ENCODE data around the gene LKAAEAR1. TPM values are rescaled to one million over a fixed set of nuclear protein-coding genes. Genes with fewer than 3 reads are reported as not detected.
A peak's percentile ranks its signal among the peaks of the same experiment; 100 is the strongest.

The LKAAEAR1 gene
- total and polyA plus RNA-seq, 2 of the 4 experiments (the other 2 are of a cell fraction): 0.21 TPM; not detected in 1

- no peaks in the 10 kb centered on the region for H3K4me1 ChIP-seq (ENCODE audit: control insufficient read depth, insufficient read depth, low read length)
- H3K9me1 ChIP-seq (ENCODE audit: insufficient read depth, low read length): no peaks in the 10 kb centered on the region
- no peak overlapping the region for H3K18ac ChIP-seq (ENCODE audit: low read depth, low read length)
- no peak overlapping the region for H3K4me2 ChIP-seq (ENCODE audit: low read depth, low read length)
- ChIA-PET POLR2A (ENCODE audit: unreplicated experiment) (no interaction called here), CTCF (no interaction called here)
- no peak overlapping the region for H2BK5ac ChIP-seq (ENCODE audit: low read depth, low read length, poor library complexity, severe bottlenecking)
- no peak overlapping the region for H4K5ac ChIP-seq (ENCODE audit: low read depth, low read length)
- no peak overlapping the region for H3K4me3 ChIP-seq (ENCODE audit: insufficient read depth, low read depth, low read length)
- DNase-seq (no peak), ATAC-seq (ENCODE audit: low read depth) (peak; percentile 78)
- H3K9me3 ChIP-seq (ENCODE audit: control insufficient read depth, insufficient read depth, low read length): no peaks in the 10 kb centered on the region
- no TSS peak for BruUV-seq (replicated peaks)
- intact Hi-C loops (cut with micrococcal nuclease): no loop called here
- H2AK9ac ChIP-seq (replicated peaks; ENCODE audit: low read depth, low read length, poor library complexity): no peak overlapping the region
- no peak overlapping the region for H2BK20ac ChIP-seq (ENCODE audit: low read depth, low read length)
- no peak overlapping the region for H3K14ac ChIP-seq (replicated peaks; ENCODE audit: low read depth, low read length)
- H4K8ac ChIP-seq (ENCODE audit: low read depth in 2 of 2, low read length in 2 of 2): no peak overlapping the region
- in situ Hi-C loops (cut with MboI; ENCODE audit: low sequenced_read_pairs): no loop called here
- no peaks in the 10 kb centered on the region for H3K36me3 ChIP-seq (ENCODE audit: control insufficient read depth, insufficient read depth, low read length)
- H2AK5ac ChIP-seq (ENCODE audit: low read depth, low read length): no peak overlapping the region
- H2BK120ac ChIP-seq (ENCODE audit: low read depth, low read length): no peak overlapping the region
- H2AFZ ChIP-seq (replicated peaks; ENCODE audit: low read length, poor library complexity): no peak overlapping the region
- H2BK15ac ChIP-seq (ENCODE audit: low read depth, low read length): no peak overlapping the region
- no peak overlapping the region for H3K4ac ChIP-seq (ENCODE audit: low read depth, low read length)
- 79% methylated on average over 4 of the region's 4 CpGs; no CpG with 5 or more reads in 1 of the 2 experiments for WGBS, 2 experiments (ENCODE audit: extremely low coverage in 2 of 2, insufficient read length in 1 of 2)
- H3K56ac ChIP-seq (ENCODE audit: extremely low read depth, insufficient read depth, low read length): no peak overlapping the region
- H3K27me3 ChIP-seq (ENCODE audit: control insufficient read depth, insufficient read depth, low read length): peaks cover 12% of the 10 kb centered on the region
- H4K91ac ChIP-seq (ENCODE audit: insufficient read depth, low read depth, low read length): no peak overlapping the region
- no peaks in the 10 kb centered on the region for H3K79me1 ChIP-seq (ENCODE audit: low read depth in 1 of 2, low read length in 2 of 2)
- no peak overlapping the region for H3K23ac ChIP-seq (ENCODE audit: low read depth, low read length)
- no peak overlapping the region for H3K27ac ChIP-seq (ENCODE audit: insufficient read depth, low read length)
- dilution Hi-C loops (cut with HindIII; ENCODE audit: low sequenced_read_pairs, unreplicated experiment): no loop called here
- no peak overlapping the region for H3K9ac ChIP-seq (ENCODE audit: low read depth, low read length)
- TF ChIP-seq RAD21 (IDR thresholded peaks at IDR 0.05; ENCODE audit: low read length): peak; percentile 11; the same call in 1 of the 2 replicates
- TF ChIP-seq, protein P1, sequence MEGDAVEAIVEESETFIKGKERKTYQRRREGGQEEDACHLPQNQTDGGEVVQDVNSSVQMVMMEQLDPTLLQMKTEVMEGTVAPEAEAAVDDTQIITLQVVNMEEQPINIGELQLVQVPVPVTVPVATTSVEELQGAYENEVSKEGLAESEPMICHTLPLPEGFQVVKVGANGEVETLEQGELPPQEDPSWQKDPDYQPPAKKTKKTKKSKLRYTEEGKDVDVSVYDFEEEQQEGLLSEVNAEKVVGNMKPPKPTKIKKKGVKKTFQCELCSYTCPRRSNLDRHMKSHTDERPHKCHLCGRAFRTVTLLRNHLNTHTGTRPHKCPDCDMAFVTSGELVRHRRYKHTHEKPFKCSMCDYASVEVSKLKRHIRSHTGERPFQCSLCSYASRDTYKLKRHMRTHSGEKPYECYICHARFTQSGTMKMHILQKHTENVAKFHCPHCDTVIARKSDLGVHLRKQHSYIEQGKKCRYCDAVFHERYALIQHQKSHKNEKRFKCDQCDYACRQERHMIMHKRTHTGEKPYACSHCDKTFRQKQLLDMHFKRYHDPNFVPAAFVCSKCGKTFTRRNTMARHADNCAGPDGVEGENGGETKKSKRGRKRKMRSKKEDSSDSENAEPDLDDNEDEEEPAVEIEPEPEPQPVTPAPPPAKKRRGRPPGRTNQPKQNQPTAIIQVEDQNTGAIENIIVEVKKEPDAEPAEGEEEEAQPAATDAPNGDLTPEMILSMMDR (conservative IDR thresholded peaks at IDR 0.05; ENCODE audit: low read depth, low read length): no peak
- H4K20me1 ChIP-seq (ENCODE audit: insufficient read depth, low read length): no peaks in the 10 kb centered on the region
Measured at GRCh38 chr20:64131406-64131805, 47.2 kb upstream of the LKAAEAR1 start.
